Glutamatergic neuron (in vitro differentiated cells): ENCODE results near the gene ADCYAP1. TPM values are rescaled to one million over a fixed set of nuclear protein-coding genes. Genes with fewer than 3 reads are reported as not detected.
A peak's percentile ranks its signal among the peaks of the same experiment; 100 is the strongest.

ENCODE experiments used
- DNase-seq: peaks from one replicate; pipeline ENCODE4 v3.0.0; 2022
- H3K27ac Mint-ChIP-seq: one replicate; pipeline ENCODE4 v1.8.0; 2020; ENCODE audit warnings: mild to moderate bottlenecking, mixed read lengths, inconsistent platforms; ENCODE audit not compliant: unreplicated experiment
- H3K27me3 Mint-ChIP-seq: one replicate; pipeline ENCODE4 v1.8.0; 2020; ENCODE audit warnings: mild to moderate bottlenecking, moderate library complexity, mixed read lengths, inconsistent platforms; ENCODE audit not compliant: unreplicated experiment
- H3K36me3 Mint-ChIP-seq: one replicate; pipeline ENCODE4 v1.8.0; 2020; ENCODE audit warnings: mild to moderate bottlenecking, mixed read lengths, inconsistent platforms; ENCODE audit not compliant: unreplicated experiment
- H3K4me1 Mint-ChIP-seq: one replicate; pipeline ENCODE4 v1.8.0; 2020; ENCODE audit warnings: mild to moderate bottlenecking, low read depth, mixed read lengths, inconsistent platforms; ENCODE audit not compliant: unreplicated experiment
- H3K4me3 Mint-ChIP-seq: one replicate; pipeline ENCODE4 v1.8.0; 2020; ENCODE audit warnings: mild to moderate bottlenecking, mixed read lengths, inconsistent platforms; ENCODE audit not compliant: unreplicated experiment
- H3K9me3 Mint-ChIP-seq: one replicate; pipeline ENCODE4 v1.8.0; 2020; ENCODE audit warnings: mild to moderate bottlenecking, moderate library complexity, mixed read lengths, inconsistent platforms; ENCODE audit not compliant: unreplicated experiment
- total RNA-seq: library from RNA; stranded (reverse); fragmentation: NEBNext Ultra II Directional; extraction: Animal tissue kit (Norgen Biotek cat#: 25700); gene quantifications from one replicate; pipeline ENCODE4 v1.2.1, GENCODE V29; 2021; ENCODE audit not compliant: unreplicated experiment
- TF ChIP-seq, protein P1 (sequence below): fragments of 200-600 bp; sonication (generic); IDR thresholded peaks from one replicate; pipeline ENCODE4 v1.5.0; 2021; ENCODE audit not compliant: partially characterized antibody, unreplicated experiment

The ADCYAP1 gene
- total RNA-seq, 1 donor from 2014 or later = 16.9 TPM

DNA sequence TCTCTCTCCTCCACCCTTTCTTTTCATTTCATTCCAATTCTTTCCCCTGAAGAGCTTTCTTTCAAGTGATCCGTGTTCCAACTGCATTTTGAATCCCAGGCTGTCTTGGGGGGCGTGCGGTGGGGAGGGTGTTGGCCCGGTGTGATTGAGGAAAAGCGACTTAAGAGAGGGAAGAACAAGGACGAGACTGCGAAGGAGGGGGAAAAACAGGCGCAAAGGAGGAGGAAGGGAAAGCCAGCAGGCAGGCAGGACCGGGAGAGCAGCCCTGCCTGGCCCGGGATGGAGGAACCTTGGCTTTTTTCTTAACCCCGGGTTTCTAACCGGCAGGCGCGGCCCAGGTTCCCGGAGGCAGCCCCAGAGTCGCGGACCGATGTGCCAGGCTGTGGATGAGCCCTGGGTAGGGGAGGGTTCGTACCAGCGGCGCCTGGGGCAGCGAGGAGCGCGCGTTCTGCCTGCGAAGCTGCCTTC, 1.3 kb downstream of the ADCYAP1 start:
- Mint-ChIP-seq H3K27me3 (peaks cover 27% of the 10 kb centered on the region), H3K36me3 (no peaks in the 10 kb centered on the region), H3K4me3 (peak overlapping the region; percentile 96), H3K9me3 (peaks cover 13% of the 10 kb centered on the region), H3K27ac (peak overlapping the region; percentile 84), H3K4me1 (peaks cover 17% of the 10 kb centered on the region)
- DNase-seq = peak; percentile 48
- TF ChIP-seq, protein P1, sequence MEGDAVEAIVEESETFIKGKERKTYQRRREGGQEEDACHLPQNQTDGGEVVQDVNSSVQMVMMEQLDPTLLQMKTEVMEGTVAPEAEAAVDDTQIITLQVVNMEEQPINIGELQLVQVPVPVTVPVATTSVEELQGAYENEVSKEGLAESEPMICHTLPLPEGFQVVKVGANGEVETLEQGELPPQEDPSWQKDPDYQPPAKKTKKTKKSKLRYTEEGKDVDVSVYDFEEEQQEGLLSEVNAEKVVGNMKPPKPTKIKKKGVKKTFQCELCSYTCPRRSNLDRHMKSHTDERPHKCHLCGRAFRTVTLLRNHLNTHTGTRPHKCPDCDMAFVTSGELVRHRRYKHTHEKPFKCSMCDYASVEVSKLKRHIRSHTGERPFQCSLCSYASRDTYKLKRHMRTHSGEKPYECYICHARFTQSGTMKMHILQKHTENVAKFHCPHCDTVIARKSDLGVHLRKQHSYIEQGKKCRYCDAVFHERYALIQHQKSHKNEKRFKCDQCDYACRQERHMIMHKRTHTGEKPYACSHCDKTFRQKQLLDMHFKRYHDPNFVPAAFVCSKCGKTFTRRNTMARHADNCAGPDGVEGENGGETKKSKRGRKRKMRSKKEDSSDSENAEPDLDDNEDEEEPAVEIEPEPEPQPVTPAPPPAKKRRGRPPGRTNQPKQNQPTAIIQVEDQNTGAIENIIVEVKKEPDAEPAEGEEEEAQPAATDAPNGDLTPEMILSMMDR = no peak

DNA sequence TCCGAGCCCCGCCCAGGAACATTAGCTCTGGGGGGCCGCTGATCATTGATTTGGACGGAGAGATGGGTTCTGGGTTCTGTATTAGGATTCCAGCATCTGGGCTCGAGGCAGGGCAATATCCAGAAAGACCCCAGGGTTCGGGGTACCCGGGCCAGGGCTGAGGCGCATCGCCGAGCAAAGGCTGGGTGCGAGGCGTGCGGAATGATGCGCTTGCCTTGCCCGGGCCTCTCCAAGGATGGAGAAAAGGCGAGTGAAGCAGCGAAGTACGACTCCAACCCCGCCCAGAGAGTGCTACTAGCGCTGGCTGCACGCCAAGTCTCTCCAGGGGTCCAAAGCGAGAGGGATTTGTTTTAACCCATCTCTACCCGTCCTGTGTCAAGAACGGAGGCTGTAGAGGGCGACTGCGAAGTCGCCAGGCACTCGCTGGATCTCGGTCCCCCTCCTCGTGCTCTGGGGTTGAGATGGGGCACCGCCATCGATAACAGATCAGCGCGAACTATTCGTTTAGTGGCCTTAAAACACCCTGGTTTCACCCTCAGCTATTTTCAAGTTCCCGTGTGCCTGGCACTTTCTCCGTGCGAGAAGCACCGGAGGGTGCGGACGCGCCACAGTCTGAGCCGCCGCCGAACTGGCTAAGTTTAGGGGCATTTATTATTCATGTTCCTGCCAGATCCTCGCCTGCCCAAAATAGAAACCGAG, 1.9 kb downstream of the ADCYAP1 start:
- DNase-seq = peak; percentile 77
- Mint-ChIP-seq H3K27me3 (peaks cover 24% of the 10 kb centered on the region), H3K27ac (peak overlapping the region; percentile 84), H3K36me3 (no peaks in the 10 kb centered on the region), H3K4me1 (peaks cover 21% of the 10 kb centered on the region), H3K9me3 (peaks cover 13% of the 10 kb centered on the region), H3K4me3 (peak overlapping the region; percentile 96)
- TF ChIP-seq, protein P1 = no peak

DNA sequence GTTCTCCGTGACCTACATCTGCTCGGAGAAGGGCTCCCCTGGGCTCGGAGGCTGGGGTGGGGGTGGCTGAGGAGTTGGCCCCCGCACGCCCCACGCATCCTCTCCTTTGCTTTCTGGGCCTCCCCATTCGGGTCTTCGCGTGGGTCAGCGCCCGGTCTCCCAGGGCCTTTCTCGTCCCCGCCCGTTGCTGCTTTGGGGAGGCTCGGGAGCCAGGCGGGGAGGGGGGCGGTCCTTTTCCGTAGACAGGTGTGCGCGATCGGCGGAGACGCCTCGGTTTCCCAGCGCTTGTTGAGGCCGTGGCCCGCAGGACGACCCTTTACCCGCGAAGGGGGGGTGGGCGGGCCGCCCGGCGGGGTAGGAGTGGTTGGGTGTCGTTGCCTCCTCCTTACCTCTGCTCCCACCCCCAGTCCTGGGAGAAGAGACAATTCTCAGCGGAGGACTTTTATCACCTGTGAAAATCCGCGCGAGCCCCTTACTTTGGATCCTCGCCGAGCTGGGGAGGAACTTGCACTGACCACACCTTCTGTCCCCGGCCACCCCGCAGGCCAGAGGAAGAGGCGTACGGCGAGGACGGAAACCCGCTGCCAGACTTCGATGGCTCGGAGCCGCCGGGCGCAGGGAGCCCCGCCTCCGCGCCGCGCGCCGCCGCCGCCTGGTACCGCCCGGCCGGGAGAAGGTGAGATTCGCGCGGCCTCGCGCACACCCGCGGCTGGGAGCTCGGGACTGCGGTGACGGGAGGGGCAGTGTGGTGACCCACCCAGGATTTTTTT, 2.6 kb downstream of the ADCYAP1 start:
- peaks cover 24% of the 10 kb centered on the region for H3K27me3 Mint-ChIP-seq
- H3K27ac Mint-ChIP-seq = no peak overlapping the region
- no peaks in the 10 kb centered on the region for H3K36me3 Mint-ChIP-seq

DNA sequence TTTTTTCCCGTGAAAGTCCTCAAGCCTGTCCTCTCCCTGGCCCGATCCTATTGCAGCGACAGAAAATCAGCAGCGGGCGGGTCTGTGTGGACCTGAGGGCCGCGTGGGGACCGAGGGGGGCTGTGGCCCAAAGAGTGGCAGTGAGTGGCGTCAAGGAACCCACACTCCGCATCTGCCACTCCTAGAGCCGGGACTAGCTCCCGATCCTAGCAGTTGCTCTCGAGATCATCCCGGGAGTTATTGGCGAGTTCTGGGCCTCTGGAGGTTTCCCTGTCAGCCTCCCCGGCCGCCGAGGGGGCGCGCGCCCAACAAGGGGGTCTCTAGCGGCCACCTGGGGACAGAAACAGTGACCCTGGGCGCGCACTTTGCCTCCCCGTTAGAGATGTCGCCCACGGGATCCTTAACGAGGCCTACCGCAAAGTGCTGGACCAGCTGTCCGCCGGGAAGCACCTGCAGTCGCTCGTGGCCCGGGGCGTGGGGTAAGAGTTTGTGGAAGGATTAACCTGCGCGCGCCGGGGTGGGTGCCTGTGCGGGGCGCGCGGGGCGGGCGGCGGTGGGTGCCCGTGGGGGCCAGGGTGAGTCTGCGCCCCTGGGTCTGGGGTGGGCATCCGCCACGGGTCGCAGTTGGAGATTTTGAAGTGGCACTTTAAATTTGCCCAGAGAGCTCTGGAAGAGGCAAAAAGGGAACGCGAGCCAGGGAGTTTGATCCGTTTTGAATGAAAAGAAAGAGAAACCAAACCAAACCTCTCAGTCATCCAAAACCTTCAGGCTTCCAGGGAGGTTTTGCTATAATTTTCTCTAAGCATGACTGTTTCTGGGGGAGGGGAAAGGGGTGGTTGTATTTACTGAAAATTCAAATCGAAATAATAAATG, 3.5 kb downstream of the ADCYAP1 start:
- Mint-ChIP-seq H3K36me3 (no peaks in the 10 kb centered on the region), H3K27me3 (peaks cover 22% of the 10 kb centered on the region), H3K27ac (peak overlapping the region; percentile 89), H3K4me1 (peaks cover 19% of the 10 kb centered on the region), H3K9me3 (peaks cover 13% of the 10 kb centered on the region), H3K4me3 (peak overlapping the region; percentile 92)
- TF ChIP-seq, protein P1 = no peak
- DNase-seq = peak; percentile 44

More for the DNA sequence above, 2.6 kb downstream of the ADCYAP1 start:
- TF ChIP-seq, protein P1 = no peak
- DNase-seq = peak; percentile 69
- H3K4me3 Mint-ChIP-seq = peak overlapping the region; percentile 96
- peaks cover 23% of the 10 kb centered on the region for H3K4me1 Mint-ChIP-seq
- H3K9me3 Mint-ChIP-seq = peaks cover 13% of the 10 kb centered on the region
